Heart left ventricle (tissue), 16 donors: ENCODE measurements around the gene ZNF784. TPM values are rescaled to one million over a fixed set of nuclear protein-coding genes. Genes with fewer than 3 reads are reported as not detected.
A peak's percentile ranks its signal among the peaks of the same experiment; 100 is the strongest.

Experiments
- ATAC-seq, 4 donors: fragments of 200-7000 bp; cut with Tn5 transposase; one replicate each; pipeline ENCODE4 v1.9.1; 2020 to 2022; ENCODE audit warnings: moderate library complexity in 4 of 4, mild to moderate bottlenecking in 3 of 4, moderate number of reproducible peaks in 1 of 4
- DNase-seq, 5 donors: peaks; one replicate each; pipeline ENCODE4 v3.0.0-alpha.2; 2020
- H3K27ac ChIP-seq, 12 donors: fragments of 200-600 bp; sonication (generic) in 4 of 12; one replicate each; pipeline versions ENCODE4 v1.5.0 to v1.8.0; 2016 to 2022; ENCODE audit warnings: mild to moderate bottlenecking in 2 of 12
- H3K27me3 ChIP-seq, 9 donors: fragments of 200-600 bp; sonication (generic) in 2 of 9; one replicate each; pipeline versions ENCODE4 v1.5.1 to v1.8.0; 2016 to 2022; ENCODE audit warnings: mild to moderate bottlenecking in 3 of 9
- H3K36me3 ChIP-seq, 9 donors: fragments of 200-600 bp; sonication (generic) in 2 of 9; one replicate each; pipeline versions ENCODE4 v1.5.0 to v1.8.0; 2018 to 2022; ENCODE audit warnings: mild to moderate bottlenecking in 2 of 9
- H3K4me1 ChIP-seq, 12 donors: fragments of 200-600 bp; sonication (generic) in 4 of 12; one replicate each; pipeline versions ENCODE4 v1.5.0 to v1.8.0; 2016 to 2022; ENCODE audit warnings: mild to moderate bottlenecking in 3 of 12
- H3K4me3 ChIP-seq, 12 donors: fragments of 200-600 bp; sonication (generic) in 4 of 12; one replicate each; pipeline versions ENCODE4 v1.5.0 to v1.8.0; 2017 to 2022; ENCODE audit warnings: mild to moderate bottlenecking in 9 of 12, moderate library complexity in 4 of 12
- H3K9me3 ChIP-seq, 12 donors: fragments of 200-600 bp; sonication (generic) in 4 of 12; one replicate each; pipeline versions ENCODE4 v1.5.0 to v1.8.0; 2016 to 2022; ENCODE audit warnings: mild to moderate bottlenecking in 1 of 12
- POLR2A ChIP-seq, 2 donors: fragments of 450-650 bp; IDR thresholded peaks; one replicate each; pipeline ENCODE4 v1.6.1; 2017; ENCODE audit warnings: antibody characterized with exemption in 2 of 2, mild to moderate bottlenecking in 2 of 2, moderate library complexity in 2 of 2
- WGBS, 4 donors: extraction: QIAGEN DNeasy Blood & Tissue Kit in 2 of 4; methylation state at CpG; one replicate each; pipeline versions ENCODE4 v1.1.5 to v1.1.7; 2013 to 2018; 5-methylcytosine and 5-hydroxymethylcytosine counted together
- intact Hi-C, 10 donors: fragments of 100-400 bp; cut with DNase I; formaldehyde crosslinking; loops; one replicate each; pipeline versions ENCODE4 v1.11.1 to v1.14.2; 2022
- polyA plus RNA-seq, 2 donors: library from polyadenylated mRNA; stranded (reverse); fragments of 200-250 nt; gene quantifications; one replicate each; pipeline ENCODE4 v1.2.3, GENCODE V29; 2013
- total RNA-seq, 9 donors: library from RNA; depleted of rRNA in 2 of 9; stranded (reverse); fragments of >200 nt in 2 of 9; fragmentation: NEBNext Ultra II Directional in 3 of 9; extraction: Animal tissue kit (Norgen Biotek cat#: 25700) in 3 of 9; gene quantifications; one replicate each; pipeline versions ENCODE4 v1.1.0 to v1.2.4, GENCODE V29; 2016 to 2023
- TF ChIP-seq, protein P1 (sequence below), 12 donors: fragments of 200-600 bp; sonication (generic) in 4 of 12; IDR thresholded peaks; one replicate each; pipeline versions ENCODE4 v1.5.0 to v1.8.0; 2018 to 2022; ENCODE audit warnings: antibody characterized with exemption in 12 of 12, mild to moderate bottlenecking in 5 of 12
- donor health status: ischemic (EF 13 %, LVEDD 7.1; RV severe dilation, severe dysfunction).
- donor health status: healthy with polysubstance abuse.
- donor health status: DM: no; HTN: yes; CAD: no.
- donor health status: DM: no; HTN: no; CAD: no.
- donor health status: ischemic (EF 25% LVEDD 6.9; RV normal size, moderate dysfunction).
- donor health status: ischemic (EF 25% LVEDD 5.7; RV mildly dilated, moderate dysfunction).
- donor health status: healthy.
- donor health status: DM: yes; HTN: yes; CAD: no.
- donor health status: ischemic (EF 35%, LVEDD 5.7; RV mildly dilated, moderate dysfunction).
- donor health status: nonischemic (EF 11% LVEDD 7.7; RV severe dilation, severe dysfunction).
- donor health status: DM: yes; HTN: yes; CAD: no.
- donor health status: PGD.
- donor health status: ischemic (EF 29% LVEDD 5.4; RV normal size, mild dysfunction).
- donor health status: nonischemic (EF 23%, LVEDD 6.1; RV moderate dilation, normal function).

Gene ZNF784
- total and polyA plus RNA-seq, 11 donors: 6.7 to 15.8 (median 9.2) TPM

DNA sequence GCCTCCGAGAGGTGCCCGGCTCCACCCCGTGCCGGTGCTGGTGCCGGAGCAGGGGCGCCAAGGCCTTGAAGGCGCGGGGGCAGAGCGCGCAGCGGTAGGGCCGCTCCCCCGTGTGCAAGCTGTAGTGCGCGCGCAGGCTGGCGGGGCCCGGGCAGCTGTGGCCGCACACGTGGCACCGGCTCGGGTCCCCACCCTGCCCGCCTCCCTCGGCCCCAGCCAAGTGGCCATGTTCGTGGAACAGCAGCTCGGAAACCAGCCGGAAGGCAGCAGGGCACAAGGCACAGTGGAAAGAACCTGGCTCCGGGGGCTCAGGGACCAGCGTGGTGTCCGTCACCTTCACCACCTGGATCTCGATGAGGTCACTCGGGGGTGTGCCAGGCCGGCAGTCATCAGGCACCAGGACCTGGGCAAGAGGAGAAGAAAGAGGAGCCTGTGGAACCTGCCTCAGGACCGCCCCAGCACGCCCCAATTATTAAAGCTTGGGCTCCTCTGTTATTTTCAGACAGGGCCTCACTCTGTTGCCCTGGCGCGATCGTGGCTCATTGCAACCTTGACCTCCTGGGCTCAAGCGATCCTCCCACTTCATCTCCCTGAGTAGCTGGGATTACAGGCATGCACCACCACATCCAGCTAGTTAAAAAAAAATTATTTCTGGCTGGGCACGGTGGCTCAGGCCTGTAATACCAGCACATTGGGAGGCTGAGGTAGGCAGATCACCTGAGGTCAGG, 2.0 kb downstream of the ZNF784 start:
- WGBS, 4 donors: 92 to 93% (median 92%) methylated on average over 37 to 40 of the region's 40 CpGs

DNA sequence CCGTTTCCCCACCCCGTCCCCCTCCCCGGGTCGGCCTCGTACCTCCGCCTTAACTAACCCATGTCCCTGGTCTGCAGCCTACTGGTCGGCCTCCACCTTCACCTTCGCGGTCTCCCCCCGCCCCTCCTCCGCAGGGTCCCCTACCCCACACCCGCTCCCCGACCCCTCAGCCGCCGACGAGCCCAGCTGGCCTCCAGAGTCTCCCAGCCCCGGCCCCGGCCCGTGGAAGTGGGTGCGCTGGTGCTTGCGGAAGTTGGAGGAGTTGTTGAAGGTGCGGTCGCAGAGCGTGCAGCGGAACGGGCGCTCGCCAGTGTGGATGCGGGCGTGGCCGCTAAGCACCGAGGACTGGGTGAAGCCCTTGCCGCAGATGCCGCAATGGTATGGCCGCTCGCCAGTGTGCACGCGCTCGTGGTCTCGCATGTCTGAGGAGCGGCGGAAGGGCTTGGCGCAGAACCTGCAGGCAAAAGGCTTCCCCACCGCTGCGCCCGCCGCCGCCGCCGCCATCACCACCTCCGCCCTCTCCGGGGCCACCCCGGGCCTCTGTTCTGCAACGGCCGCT, 2.6 kb downstream of the ZNF784 start:
- H3K4me3 ChIP-seq: no peak overlapping the region
- H3K36me3 ChIP-seq: peaks cover 0 to 32% (median 17%) of the 10 kb centered on the region in 9 donors
- peaks cover 0 to 54% (median 11%) of the 10 kb centered on the region in 12 donors for H3K4me1 ChIP-seq
- H3K9me3 ChIP-seq: no peaks in the 10 kb centered on the region
- H3K27ac ChIP-seq: no peak overlapping the region
- WGBS, 4 donors: 95 to 97% (median 96%) methylated on average over 48 to 55 of the region's 55 CpGs
- H3K27me3 ChIP-seq: no peaks in the 10 kb centered on the region
- ATAC-seq (no peak), DNase-seq (peak in 2 of 5 donors; percentile 40 to 67)
- intact Hi-C loops: loop anchor here in 2 of 10 donors (2.0 to 5.0 kb wide), 2 partner anchors 15 to 104 kb away; no protein-coding TSS in a partner anchor
- TF ChIP-seq POLR2A (IDR thresholded peaks at IDR 0.05): no peak
- TF ChIP-seq, protein P1, sequence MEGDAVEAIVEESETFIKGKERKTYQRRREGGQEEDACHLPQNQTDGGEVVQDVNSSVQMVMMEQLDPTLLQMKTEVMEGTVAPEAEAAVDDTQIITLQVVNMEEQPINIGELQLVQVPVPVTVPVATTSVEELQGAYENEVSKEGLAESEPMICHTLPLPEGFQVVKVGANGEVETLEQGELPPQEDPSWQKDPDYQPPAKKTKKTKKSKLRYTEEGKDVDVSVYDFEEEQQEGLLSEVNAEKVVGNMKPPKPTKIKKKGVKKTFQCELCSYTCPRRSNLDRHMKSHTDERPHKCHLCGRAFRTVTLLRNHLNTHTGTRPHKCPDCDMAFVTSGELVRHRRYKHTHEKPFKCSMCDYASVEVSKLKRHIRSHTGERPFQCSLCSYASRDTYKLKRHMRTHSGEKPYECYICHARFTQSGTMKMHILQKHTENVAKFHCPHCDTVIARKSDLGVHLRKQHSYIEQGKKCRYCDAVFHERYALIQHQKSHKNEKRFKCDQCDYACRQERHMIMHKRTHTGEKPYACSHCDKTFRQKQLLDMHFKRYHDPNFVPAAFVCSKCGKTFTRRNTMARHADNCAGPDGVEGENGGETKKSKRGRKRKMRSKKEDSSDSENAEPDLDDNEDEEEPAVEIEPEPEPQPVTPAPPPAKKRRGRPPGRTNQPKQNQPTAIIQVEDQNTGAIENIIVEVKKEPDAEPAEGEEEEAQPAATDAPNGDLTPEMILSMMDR (IDR thresholded peaks at IDR 0.05): no peak

More for the DNA sequence above, 2.0 kb downstream of the ZNF784 start:
- ATAC-seq (peak in 1 of 4 donors; percentile 2), DNase-seq (peak in 1 of 5 donors; percentile 61)
- Histone ChIP-seq H3K27ac (peak overlapping the region in 3 of 12 donors; percentile 27 to 96 (median 78)), H3K27me3 (no peaks in the 10 kb centered on the region), H3K4me1 (peaks cover 0 to 54% (median 11%) of the 10 kb centered on the region in 12 donors), H3K36me3 (peaks cover 0 to 27% (median 12%) of the 10 kb centered on the region in 9 donors), H3K4me3 (no peak overlapping the region), H3K9me3 (no peaks in the 10 kb centered on the region)
- TF ChIP-seq POLR2A (IDR thresholded peaks at IDR 0.05): no peak
- TF ChIP-seq, protein P1 (IDR thresholded peaks at IDR 0.05): no peak
- intact Hi-C loops: loop anchor here in 2 of 10 donors (2.0 to 5.0 kb wide), 2 partner anchors 16 to 105 kb away; no protein-coding TSS in a partner anchor

DNA sequence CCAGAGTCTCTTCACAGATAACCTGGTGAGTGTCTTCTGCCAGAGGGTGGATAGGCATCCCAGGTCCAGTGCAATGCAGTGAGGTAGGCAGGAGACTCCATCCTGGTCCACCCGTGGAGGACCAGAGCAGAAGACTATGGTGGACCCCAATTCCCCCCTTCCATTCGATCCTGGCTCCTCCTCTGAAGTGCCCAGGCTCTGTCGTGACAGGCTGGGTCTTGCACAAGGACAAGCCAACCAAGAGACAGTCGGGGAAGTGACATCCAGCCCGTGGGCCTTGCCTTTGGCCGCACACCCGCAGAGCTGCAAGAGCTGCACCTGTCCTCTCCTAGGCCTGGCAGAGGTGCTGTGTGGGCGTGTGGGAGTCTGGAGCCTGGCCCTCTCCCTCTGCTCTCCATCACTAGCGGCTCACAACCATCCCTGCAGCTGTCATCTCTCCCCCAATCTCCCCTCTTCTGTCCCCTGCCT, 3.1 kb downstream of the ZNF784 start:
- no peak for TF ChIP-seq POLR2A (IDR thresholded peaks at IDR 0.05)
- TF ChIP-seq, protein P1 (IDR thresholded peaks at IDR 0.05): no peak
- Histone ChIP-seq H3K4me3 (no peak overlapping the region), H3K9me3 (no peaks in the 10 kb centered on the region), H3K36me3 (peaks cover 0 to 37% (median 22%) of the 10 kb centered on the region in 9 donors), H3K27ac (no peak overlapping the region), H3K27me3 (no peaks in the 10 kb centered on the region), H3K4me1 (peaks cover 0 to 54% (median 11%) of the 10 kb centered on the region in 12 donors)
- DNase-seq (no peak), ATAC-seq (no peak)
- 74 to 85% (median 84%) methylated on average over 5 to 9 of the region's 9 CpGs for WGBS, 4 donors
- intact Hi-C loops: loop anchor here in 1 of 10 donors (5.0 kb wide), 1 partner anchor 104 kb away; no protein-coding TSS in a partner anchor
